ENCODE results near the gene NABP2. TPM values are rescaled to one million over a fixed set of nuclear protein-coding genes. Genes with fewer than 3 reads are reported as not detected.

Gene NABP2
- total RNA-seq (2022; extraction: Qiagen RNA extraction; ENCODE audit: low read depth) = 58.0 to 66.9 TPM (median 62.4 TPM) in 5 replicates

GRCh38 chr12:56224102-56224701 lies at the start of gene NABP2:
NABP2 (plus strand) TSS chr12:56224342; CDS start chr12:56224857, 515 bp downstream.

DNA sequence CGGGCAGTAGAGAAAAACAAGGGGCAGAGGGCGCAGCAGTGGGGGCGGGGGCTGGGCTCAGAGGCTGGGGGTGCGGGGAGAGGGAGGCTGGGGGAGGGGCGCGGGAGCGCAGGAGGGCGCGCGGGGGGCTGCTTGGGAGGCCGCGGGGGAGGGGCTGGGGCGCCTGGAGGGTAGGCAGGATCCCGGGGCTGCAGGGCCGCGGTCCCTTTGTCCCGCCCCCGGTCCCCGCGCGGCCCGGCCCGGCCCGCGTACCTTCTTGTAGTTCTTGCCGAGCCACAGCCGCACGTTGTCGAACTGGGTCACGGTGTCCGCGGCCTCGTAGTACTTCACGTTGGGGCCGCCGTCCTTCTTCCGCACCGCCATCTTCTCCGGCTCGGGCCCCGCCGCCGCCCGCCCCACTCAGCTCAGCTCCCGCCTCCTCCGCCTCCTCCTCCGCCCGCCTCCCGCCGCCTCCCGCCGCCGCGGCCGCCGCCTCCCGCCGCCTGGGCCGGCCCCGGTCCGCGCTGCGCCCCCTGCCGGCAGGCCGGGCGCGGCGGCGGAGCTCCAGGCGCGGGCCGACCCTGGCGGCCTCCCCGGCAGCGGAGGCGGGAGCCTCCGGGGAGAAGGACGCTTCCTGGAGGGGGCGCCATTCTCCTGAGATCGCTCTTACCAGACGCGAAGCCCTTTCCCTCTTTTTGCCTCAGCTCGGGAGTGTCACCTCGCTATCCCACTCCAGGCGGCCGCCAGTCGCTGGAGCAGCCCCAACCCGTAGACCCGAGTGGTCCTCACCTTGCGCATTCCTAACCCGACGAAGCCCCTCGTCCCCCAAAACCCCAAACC lies 34.8 kb upstream of the NABP2 start, which contains the start of gene SMARCC2:
Gene SMARCC2 (minus strand): TSS at position 385 of the 819 bp plus-strand sequence. CDS start 22 bp downstream, at position 363.

DNA sequence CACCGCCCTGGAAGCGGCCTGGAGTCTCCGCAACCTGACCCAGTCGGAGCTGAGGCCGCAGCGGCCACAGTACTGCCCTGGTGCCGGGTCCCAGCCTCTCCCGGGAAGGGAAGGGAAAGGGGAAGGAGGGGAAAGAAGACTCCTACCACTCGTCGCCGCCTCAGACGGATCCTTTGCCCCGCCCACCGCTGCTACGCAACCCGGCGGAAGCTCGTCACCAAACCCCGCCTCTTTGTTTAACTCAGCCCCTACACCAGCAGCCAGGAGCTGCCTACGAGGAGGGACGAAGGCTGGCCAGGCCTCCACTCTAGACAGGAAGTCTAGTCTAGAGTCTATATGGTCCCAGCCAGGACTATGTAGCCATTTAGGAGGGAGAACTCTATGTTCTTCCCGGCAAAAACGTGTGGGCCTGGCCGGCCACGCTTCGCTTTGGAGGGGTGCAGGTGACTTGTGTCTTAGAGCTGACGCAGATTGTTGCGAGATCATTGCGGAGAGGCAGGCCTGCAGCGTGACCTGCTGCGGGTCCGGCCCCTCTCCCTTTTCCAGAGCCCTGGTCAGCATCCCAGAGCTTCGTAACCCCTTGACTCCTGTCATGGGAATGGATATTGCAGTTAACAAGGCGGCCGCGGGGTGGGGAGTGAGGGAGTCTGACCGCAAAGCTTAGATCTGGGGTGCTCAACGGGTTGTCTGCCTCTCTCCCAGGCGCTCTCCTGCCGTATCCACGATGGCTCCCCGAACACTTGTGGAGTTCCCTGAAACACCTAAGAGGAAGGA lies 2.2 kb upstream of the NABP2 start, which contains the start of gene RNF41:
Gene RNF41 (minus strand): TSS at position 166 of the 774 bp plus-strand sequence. CDS start 7,875 bp downstream, outside the sequence.

DNA sequence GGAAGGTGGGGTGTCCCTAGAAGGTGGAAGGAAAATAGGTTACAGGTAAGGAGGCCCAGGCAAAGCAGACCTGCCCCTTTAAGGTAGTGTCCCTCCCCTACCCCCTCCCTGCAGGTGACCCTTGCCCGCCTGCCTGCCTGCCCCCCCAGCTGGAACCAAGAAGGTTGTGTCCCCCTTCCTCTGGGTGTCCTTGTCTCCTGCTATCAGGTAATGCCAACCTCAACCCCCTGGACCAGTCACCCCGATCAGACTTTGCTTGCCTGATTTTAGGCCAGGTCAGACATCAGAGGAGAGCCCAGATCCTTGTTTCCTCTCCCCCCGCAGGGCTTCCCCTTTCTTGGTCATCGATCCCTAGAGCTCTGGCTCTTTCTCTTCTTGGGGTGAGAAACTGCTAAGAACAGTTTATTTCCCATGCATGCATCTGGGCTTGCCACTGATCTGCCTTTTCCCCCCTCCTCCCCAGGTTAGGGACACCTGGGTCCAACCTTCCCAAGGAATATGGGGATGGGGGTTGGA lies 5.8 kb downstream of the NABP2 start, which contains the start of gene SLC39A5:
Gene SLC39A5 (plus strand): TSS at position 136 of the 516 bp plus-strand sequence. CDS start 1,224 bp downstream, outside the sequence.

GRCh38 chr12:56258068-56258819 lies 34.1 kb downstream of the NABP2 start, which contains the start of gene ANKRD52:
ANKRD52 (minus strand) TSS chr12:56258384; CDS start chr12:56258269, 115 bp downstream.

GRCh38 chr12:56266693-56267442 lies 42.7 kb downstream of the NABP2 start, which contains the start of gene COQ10A:
COQ10A (plus strand) TSS chr12:56266942; CDS start chr12:56267119, 177 bp downstream.

Other genes starting within 250 kb of the NABP2 start
- gene SUOX, start 227.1 kb upstream of the NABP2 start, total RNA-seq (2022; extraction: Qiagen RNA extraction; ENCODE audit: low read depth) = 7.0 to 9.4 TPM (median 8.1 TPM) in 5 replicates
- gene IKZF4, start 203.3 kb upstream of the NABP2 start, total RNA-seq (2022; extraction: Qiagen RNA extraction; ENCODE audit: low read depth) = 1.8 to 3.4 TPM (median 2.4 TPM) in 5 replicates
- gene RPS26, start 182.4 kb upstream of the NABP2 start, total RNA-seq (2022; extraction: Qiagen RNA extraction; ENCODE audit: low read depth) = 641 to 1,011 TPM (median 739 TPM) in 5 replicates
- 1.1 to 2.8 TPM (median 1.7 TPM) in 5 replicates for gene ERBB3, start 144.2 kb upstream of the NABP2 start, total RNA-seq (2022; extraction: Qiagen RNA extraction; ENCODE audit: low read depth)
- 293 to 379 TPM (median 323 TPM) in 5 replicates for gene PA2G4, start 119.8 kb upstream of the NABP2 start, total RNA-seq (2022; extraction: Qiagen RNA extraction; ENCODE audit: low read depth)
- gene RPL41, start 107.7 kb upstream of the NABP2 start, total RNA-seq (2022; extraction: Qiagen RNA extraction; ENCODE audit: low read depth) = 5,266 to 6,618 TPM (median 5,546 TPM) in 5 replicates
- gene ZC3H10, start 106.1 kb upstream of the NABP2 start, total RNA-seq (2022; extraction: Qiagen RNA extraction; ENCODE audit: low read depth) = 2.4 to 3.7 TPM (median 2.8 TPM) in 5 replicates
- gene ESYT1, start 96.1 kb upstream of the NABP2 start, total RNA-seq (2022; extraction: Qiagen RNA extraction; ENCODE audit: low read depth) = 59.0 to 74.9 TPM (median 65.7 TPM) in 5 replicates
- gene MYL6B, start 71.8 kb upstream of the NABP2 start, total RNA-seq (2022; extraction: Qiagen RNA extraction; ENCODE audit: low read depth) = 71.8 to 84.7 TPM (median 75.8 TPM) in 5 replicates
- 2,092 to 2,946 TPM (median 2,208 TPM) in 5 replicates for gene MYL6, start 66.0 kb upstream of the NABP2 start, total RNA-seq (2022; extraction: Qiagen RNA extraction; ENCODE audit: low read depth)
- gene SMARCC2, start 34.9 kb upstream of the NABP2 start, total RNA-seq (2022; extraction: Qiagen RNA extraction; ENCODE audit: low read depth) = 30.7 to 37.5 TPM (median 36.2 TPM) in 5 replicates
- gene RNF41, start 2.4 kb upstream of the NABP2 start, total RNA-seq (2022; extraction: Qiagen RNA extraction; ENCODE audit: low read depth) = 20.2 to 25.5 TPM (median 24.6 TPM) in 5 replicates
- gene SLC39A5, start 5.7 kb downstream of the NABP2 start, total RNA-seq (2022; extraction: Qiagen RNA extraction; ENCODE audit: low read depth) = not detected in 5 replicates
- gene ANKRD52, start 34.0 kb downstream of the NABP2 start, total RNA-seq (2022; extraction: Qiagen RNA extraction; ENCODE audit: low read depth) = 36.4 to 49.1 TPM (median 44.3 TPM) in 5 replicates
- gene COQ10A, start 42.6 kb downstream of the NABP2 start, total RNA-seq (2022; extraction: Qiagen RNA extraction; ENCODE audit: low read depth) = 16.4 to 20.6 TPM (median 19.3 TPM) in 5 replicates
- 152 to 175 TPM (median 157 TPM) in 5 replicates for gene CS, start 76.0 kb downstream of the NABP2 start, total RNA-seq (2022; extraction: Qiagen RNA extraction; ENCODE audit: low read depth)
- gene CNPY2, start 91.6 kb downstream of the NABP2 start, total RNA-seq (2022; extraction: Qiagen RNA extraction; ENCODE audit: low read depth) = 117 to 168 TPM (median 137 TPM) in 5 replicates
- 11.9 to 16.2 TPM (median 14.3 TPM) in 5 replicates for gene PAN2, start 109.7 kb downstream of the NABP2 start, total RNA-seq (2022; extraction: Qiagen RNA extraction; ENCODE audit: low read depth)
- gene IL23A, start 114.5 kb downstream of the NABP2 start, total RNA-seq (2022; extraction: Qiagen RNA extraction; ENCODE audit: low read depth) = 0.42 to 0.74 TPM (median 0.59 TPM) in 5 replicates
- 10.6 to 11.7 TPM (median 11.3 TPM) in 5 replicates for gene STAT2, start 135.8 kb downstream of the NABP2 start, total RNA-seq (2022; extraction: Qiagen RNA extraction; ENCODE audit: low read depth)
- not detected in 5 replicates for gene APOF, start 138.5 kb downstream of the NABP2 start, total RNA-seq (2022; extraction: Qiagen RNA extraction; ENCODE audit: low read depth)
- gene TIMELESS, start 225.1 kb downstream of the NABP2 start, total RNA-seq (2022; extraction: Qiagen RNA extraction; ENCODE audit: low read depth) = 33.4 to 39.1 TPM (median 36.7 TPM) in 5 replicates
- not detected in 5 replicates for gene MIP, start 230.3 kb downstream of the NABP2 start, total RNA-seq (2022; extraction: Qiagen RNA extraction; ENCODE audit: low read depth)
- 1.6 to 2.1 TPM (median 1.9 TPM) in 5 replicates for gene SPRYD4, start 244.2 kb downstream of the NABP2 start, total RNA-seq (2022; extraction: Qiagen RNA extraction; ENCODE audit: low read depth)